SK-N-SH (cell line): ENCODE measurements around the gene NCAM1. TPM values are rescaled to one million over a fixed set of nuclear protein-coding genes. Genes with fewer than 3 reads are reported as not detected.

Source experiments
- CTCF ChIA-PET: fragments of 300-600, 350-600 bp; formaldehyde crosslinking; extraction: SDS; loops from one replicate; lab custom pipeline; 2021; lab: Yijun Ruan, JAX
- POLR2A ChIA-PET: fragments of 350-600 bp; sonication (Branson Sonifier 250); formaldehyde crosslinking; extraction: SDS; loops from one replicate; lab custom pipeline; 2020; ENCODE audit warnings: antibody characterized with exemption, inconsistent platforms; lab: Yijun Ruan, JAX
- DNase-seq: peaks from one replicate; pipeline ENCODE4 v3.0.0; 2012
- H2AFZ ChIP-seq: fragments of 200-600 bp; sonication (generic); 2 replicates; pipeline ENCODE4 v1.8.1; 2016; ENCODE audit warnings: antibody characterized with exemption, mild to moderate bottlenecking, low read depth
- H3F3A ChIP-seq: fragments of 200-600 bp; sonication (generic); replicated peaks from 2 replicates; pipeline ENCODE3; 2016; ENCODE audit warnings: antibody characterized with exemption, mild to moderate bottlenecking; ENCODE audit not compliant: insufficient read depth
- H3K27ac ChIP-seq, 2 experiments: fragments of 200-500 bp in 1 of 2; fragments of 200-600 bp in 1 of 2; sonication (Bioruptor generic) in 1 of 2; sonication (generic), shearing (Covaris generic) in 1 of 2; 2 replicates each; pipeline versions ENCODE4 v1.5.1 to v1.6.1; 2014 to 2016; ENCODE audit warnings: low read depth in 2 of 2, inconsistent platforms in 1 of 2, low read length in 1 of 2, mild to moderate bottlenecking in 1 of 2, mixed read lengths in 1 of 2
- H3K27me3 ChIP-seq: fragments of 200-600 bp; sonication (generic), shearing (Covaris generic); 2 replicates; pipeline ENCODE4 v1.6.1; 2016; ENCODE audit warnings: mixed run types; ENCODE audit not compliant: insufficient read depth
- H3K36me3 ChIP-seq, 2 experiments: fragments of 200-500 bp in 1 of 2; fragments of 200-600 bp in 1 of 2; sonication (Bioruptor generic) in 1 of 2; sonication (generic) in 1 of 2; replicated peaks in 1 of 2; 2 replicates each; pipeline versions ENCODE3 to v1.5.1; 2014 to 2016; ENCODE audit warnings: low read length in 1 of 2, mild to moderate bottlenecking in 1 of 2; ENCODE audit not compliant: insufficient read depth in 2 of 2, control insufficient read depth in 1 of 2
- H3K4me1 ChIP-seq, 2 experiments: fragments of 200-500 bp in 1 of 2; fragments of 200-600 bp in 1 of 2; sonication (Bioruptor generic) in 1 of 2; sonication (generic), shearing (Covaris generic) in 1 of 2; 2 replicates each; pipeline versions ENCODE4 v1.5.1 to v1.6.1; 2014 to 2016; ENCODE audit warnings: low read depth in 1 of 2, low read length in 1 of 2, mixed run types in 1 of 2; ENCODE audit not compliant: insufficient read depth in 2 of 2, control insufficient read depth in 1 of 2
- H3K4me2 ChIP-seq: fragments of 200-600 bp; sonication (generic), shearing (Covaris generic); 2 replicates; pipeline ENCODE4 v1.6.1; 2017; ENCODE audit warnings: mixed run types
- H3K4me3 ChIP-seq, 2 experiments: fragments of 200-500 bp in 1 of 2; fragments of 200-600 bp in 1 of 2; sonication (Bioruptor generic) in 1 of 2; sonication (generic), shearing (Covaris generic) in 1 of 2; 2 replicates each; pipeline versions ENCODE4 v1.5.1 to v1.8.1; 2014 to 2016; ENCODE audit warnings: low read depth in 2 of 2, inconsistent platforms in 1 of 2, low read length in 1 of 2, mild to moderate bottlenecking in 1 of 2, mixed read lengths in 1 of 2, moderate library complexity in 1 of 2
- H3K79me2 ChIP-seq: fragments of 200-600 bp; sonication (generic); 2 replicates; pipeline ENCODE4 v1.8.1; 2017; ENCODE audit warnings: mild to moderate bottlenecking; ENCODE audit not compliant: insufficient read depth
- H3K9ac ChIP-seq: fragments of 200-600 bp; sonication (generic); 2 replicates; pipeline ENCODE4 v1.6.1; 2017; ENCODE audit warnings: mixed run types
- H3K9me2 ChIP-seq: fragments of 200-600 bp; sonication (generic); 2 replicates; pipeline ENCODE4 v1.6.1; 2017; ENCODE audit warnings: mixed run types
- H3K9me3 ChIP-seq: fragments of 200-600 bp; sonication (generic); 2 replicates; pipeline ENCODE4 v1.6.1; 2017; ENCODE audit warnings: mixed run types, mild to moderate bottlenecking, moderate library complexity
- H4K20me1 ChIP-seq: fragments of 200-600 bp; sonication (generic); 2 replicates; pipeline ENCODE4 v1.6.1; 2017; ENCODE audit warnings: mild to moderate bottlenecking, mixed run types; ENCODE audit not compliant: insufficient read depth
- CTCF ChIP-seq: fragments of 200-600 bp; sonication (generic); IDR thresholded peaks from 2 replicates; pipeline ENCODE4 v1.6.1; 2017; ENCODE audit warnings: antibody characterized with exemption, mild to moderate bottlenecking, moderate library complexity
- EP300 ChIP-seq, 2 experiments: IDR thresholded peaks; 2 replicates each; pipeline versions ENCODE4 v1.4.0 to v1.6.1; 2012; ENCODE audit warnings: borderline replicate concordance in 1 of 2, low read depth in 1 of 2, low read length in 1 of 2
- FOXM1 ChIP-seq: IDR thresholded peaks from 2 replicates; pipeline ENCODE4 v1.4.0; 2012; ENCODE audit warnings: low read depth, mild to moderate bottlenecking
- GABPA ChIP-seq: IDR thresholded peaks from 2 replicates; pipeline ENCODE4 v1.4.0; 2012; ENCODE audit warnings: low read depth, mild to moderate bottlenecking
- IRF3 ChIP-seq: fragments of 150-350 bp; IDR thresholded peaks from 2 replicates; pipeline ENCODE4 v1.6.1; 2016; ENCODE audit warnings: mild to moderate bottlenecking, low read depth, low read length
- NFIC ChIP-seq: IDR thresholded peaks from 2 replicates; pipeline ENCODE4 v1.4.0; 2012; ENCODE audit warnings: borderline replicate concordance
- RCOR1 ChIP-seq: fragments of 150-350 bp; IDR thresholded peaks from 2 replicates; pipeline ENCODE4 v1.6.1; 2017; ENCODE audit warnings: antibody characterized with exemption, low read length
- REST ChIP-seq: IDR thresholded peaks from 2 replicates; pipeline ENCODE4 v1.6.1; 2012; ENCODE audit warnings: mild to moderate bottlenecking, low read depth, low read length, moderate library complexity
- RFX5 ChIP-seq: IDR thresholded peaks from 2 replicates; pipeline ENCODE4 v1.6.1; 2012; ENCODE audit warnings: mild to moderate bottlenecking, improper control_type of control experiment, low read length
- RXRA ChIP-seq: IDR thresholded peaks from 2 replicates; pipeline ENCODE4 v1.4.0; 2012; ENCODE audit warnings: low read depth, mild to moderate bottlenecking, borderline replicate concordance
- SMC3 ChIP-seq: IDR thresholded peaks from 2 replicates; pipeline ENCODE4 v1.6.1; 2012; ENCODE audit warnings: low read depth, low read length, improper control_type of control experiment
- USF2 ChIP-seq: fragments of 150-350 bp; IDR thresholded peaks from 2 replicates; pipeline ENCODE4 v1.6.1; 2017; ENCODE audit warnings: antibody characterized with exemption, low read length, low read depth, borderline replicate concordance
- YY1 ChIP-seq: IDR thresholded peaks from 2 replicates; pipeline ENCODE4 v1.4.0; 2012; ENCODE audit warnings: low read depth, mild to moderate bottlenecking
- WGBS: methylation state at CpG from one replicate; pipeline ENCODE4 v1.1.6; 2017; ENCODE audit warnings: low lambda C conversion rate; 5-methylcytosine and 5-hydroxymethylcytosine counted together
- polyA plus RNA-seq, 3 experiments: library from polyadenylated mRNA; depleted of rRNA; stranded (reverse); fragments of >200 nt; gene quantifications; 2 replicates each; pipeline ENCODE4 v1.2.3, GENCODE V29; 2012

Gene NCAM1
- polyA plus RNA-seq, 1 of the 3 experiments (the other 2 are of a cell fraction): 19.4 TPM

GRCh38 chr11:113283881-113284280, 322.7 kb downstream of the NCAM1 start (continued):
- TF ChIP-seq FOXM1 (no peak), NFIC (no peak)

GRCh38 chr11:113286009-113286408, 324.8 kb downstream of the NCAM1 start:
- TF ChIP-seq NFIC (no peak), USF2 (no peak), EP300 (IDR thresholded peaks at IDR 0.05; ENCODE audit: borderline replicate concordance in 1 of 2, low read depth in 1 of 2, low read length in 1 of 2) (no peak), SMC3 (no peak), CTCF (no peak), YY1 (no peak), RFX5 (no peak), GABPA (no peak)
- CTCF ChIA-PET: interaction anchor here (1.0 to 2.2 kb wide), 4 partner anchors 12 to 1006 kb away, joined by 3 to 12 read pairs (median 4); no protein-coding TSS in a partner anchor
- Histone ChIP-seq H2AFZ (no peak overlapping the region), H3K27me3 (no peaks in the 10 kb centered on the region), H3K79me2 (no peaks in the 10 kb centered on the region), H3K36me3 (no peaks in the 10 kb centered on the region), H3K27ac (no peak overlapping the region), H3K4me1 (peaks cover 0 to 8% of the 10 kb centered on the region in 2 experiments; a peak in 2 of 4 replicates), H3K9me3 (no peaks in the 10 kb centered on the region), H3K4me3 (no peak overlapping the region), H3K9me2 (no peaks in the 10 kb centered on the region), H4K20me1 (no peaks in the 10 kb centered on the region), H3F3A (no peaks in the 10 kb centered on the region), H3K9ac (no peak overlapping the region), H3K4me2 (no peak overlapping the region)
- 61% methylated on average over 3 of the region's 3 CpGs for WGBS
- POLR2A ChIA-PET: no interaction called here
- DNase-seq: no peak

- DNase-seq: no peak
- ChIA-PET POLR2A (no interaction called here), CTCF (interaction anchor here (0.6 to 4.0 kb wide), 4 partner anchors 12 to 1006 kb away, joined by 3 to 44 read pairs (median 8); no protein-coding TSS in a partner anchor)
- Histone ChIP-seq H3K27me3 (no peaks in the 10 kb centered on the region), H3K9ac (no peak overlapping the region), H3K4me2 (no peak overlapping the region), H3K36me3 (no peaks in the 10 kb centered on the region), H3K79me2 (no peaks in the 10 kb centered on the region), H3F3A (no peaks in the 10 kb centered on the region), H3K9me2 (no peaks in the 10 kb centered on the region), H3K4me1 (peaks cover 0 to 8% of the 10 kb centered on the region in 2 experiments; a peak in 2 of 4 replicates), H3K9me3 (no peaks in the 10 kb centered on the region), H3K27ac (no peak overlapping the region), H2AFZ (no peak overlapping the region), H4K20me1 (no peaks in the 10 kb centered on the region), H3K4me3 (no peak overlapping the region)
- WGBS: 84% methylated on average over 4 of the region's 11 CpGs
- TF ChIP-seq REST (no peak), RXRA (no peak), IRF3 (no peak), RCOR1 (no peak)
Measured at GRCh38 chr11:113286509-113287497, 325.6 kb downstream of the NCAM1 start.
